Activated T-helper 1 cell treated with anti-CD3 and anti-CD28 coated beads, Interleukin-12 subunit alpha, Interleukin-12 subunit beta, Interleukin-2, Interleukin-4 antibody, amounts not matched to agents 30 ng/mL and 10 ng/mL and 1 ng/mL, durations not matched to agents 14 hours and 24 hours and 36 hours (primary cell): Measurements from ENCODE around the gene TUBAL3. TPM values are rescaled to one million over a fixed set of nuclear protein-coding genes. Genes with fewer than 3 reads are reported as not detected.

ENCODE experiments used
- DNase-seq: peaks from one replicate; pipeline ENCODE4 v3.0.0; 2021; ENCODE audit warnings: low spot score
- H3K27ac Mint-ChIP-seq: one replicate; pipeline ENCODE4 v1.8.0; 2021; ENCODE audit warnings: mild to moderate bottlenecking, mixed read lengths
- H3K27me3 Mint-ChIP-seq: one replicate; pipeline ENCODE4 v1.8.0; 2022; ENCODE audit warnings: mild to moderate bottlenecking, moderate library complexity, mixed read lengths; ENCODE audit not compliant: insufficient read depth
- H3K36me3 Mint-ChIP-seq: one replicate; pipeline ENCODE4 v1.8.0; 2021; ENCODE audit warnings: low read depth, mixed read lengths
- H3K4me1 Mint-ChIP-seq: one replicate; pipeline ENCODE4 v1.8.0; 2021; ENCODE audit warnings: low read depth, mixed read lengths
- H3K4me3 Mint-ChIP-seq: one replicate; pipeline ENCODE4 v1.8.0; 2021; ENCODE audit warnings: mild to moderate bottlenecking, moderate library complexity, mixed read lengths
- H3K9me3 Mint-ChIP-seq: one replicate; pipeline ENCODE4 v1.8.0; 2021; ENCODE audit warnings: mixed read lengths
- intact Hi-C: fragments of 100-400 bp; cut with micrococcal nuclease; formaldehyde crosslinking; loops from one replicate; pipeline ENCODE4 v1.15.1; 2024
- total RNA-seq: library from RNA; stranded (reverse); gene quantifications from 2 replicates; pipeline ENCODE4 v1.2.3, GENCODE V29; 2022

The TUBAL3 gene
- total RNA-seq, result not detected in 2 replicates

DNA sequence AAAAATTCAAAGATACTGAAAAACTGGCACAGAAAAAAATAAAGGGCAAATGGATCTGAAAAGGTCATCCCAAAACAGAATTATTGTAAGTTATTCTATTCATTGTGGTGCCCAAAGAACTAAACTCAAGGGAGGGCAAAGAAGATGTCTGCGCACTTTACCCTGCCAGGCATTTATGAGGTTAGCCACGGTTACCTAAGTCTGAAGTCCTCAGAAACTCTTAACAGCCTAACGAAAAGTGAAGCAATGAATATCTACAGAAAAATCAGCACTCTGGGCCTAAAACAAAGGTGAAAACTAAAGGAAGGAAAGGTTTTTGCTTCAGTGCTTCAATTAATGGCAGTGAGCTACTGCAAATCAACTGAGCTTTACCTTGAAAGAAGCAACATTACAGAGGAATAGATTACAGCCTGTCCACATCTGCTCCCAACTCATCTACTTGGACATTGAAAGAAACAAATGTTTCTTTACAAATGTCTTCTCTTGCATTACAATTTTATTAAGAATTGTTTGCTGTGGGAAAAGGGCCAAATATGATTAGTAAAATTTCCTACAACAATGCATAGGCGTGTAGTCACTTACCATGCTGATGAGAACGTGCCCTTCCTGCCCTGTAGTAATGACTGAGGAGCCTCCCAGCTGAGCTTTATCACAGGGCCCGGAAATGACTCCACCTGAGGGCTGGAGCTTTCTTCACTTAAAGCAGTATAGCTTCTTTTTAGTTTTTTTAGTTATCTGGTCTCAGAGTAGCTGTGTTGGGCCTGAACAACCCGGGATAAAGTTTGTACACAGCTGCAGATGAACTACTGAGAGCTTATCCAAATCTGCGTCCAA lies at the start of gene TUBAL3:
Gene TUBAL3 (minus strand): TSS at position 621 of the 834 bp plus-strand sequence. CDS start 36 bp downstream, at position 585.
- Mint-ChIP-seq H3K27ac (no peak within 1 kb of the TSS), H3K27me3 (peaks cover 15% of the 10 kb centered on the region), H3K4me1 (no peaks in the 10 kb centered on the region), H3K4me3 (no peak within 1 kb of the TSS), H3K9me3 (no peaks in the 10 kb centered on the region), H3K36me3 (no peaks in the 10 kb centered on the region)
- no peak for DNase-seq
- intact Hi-C loops, result no loop called here

DNA sequence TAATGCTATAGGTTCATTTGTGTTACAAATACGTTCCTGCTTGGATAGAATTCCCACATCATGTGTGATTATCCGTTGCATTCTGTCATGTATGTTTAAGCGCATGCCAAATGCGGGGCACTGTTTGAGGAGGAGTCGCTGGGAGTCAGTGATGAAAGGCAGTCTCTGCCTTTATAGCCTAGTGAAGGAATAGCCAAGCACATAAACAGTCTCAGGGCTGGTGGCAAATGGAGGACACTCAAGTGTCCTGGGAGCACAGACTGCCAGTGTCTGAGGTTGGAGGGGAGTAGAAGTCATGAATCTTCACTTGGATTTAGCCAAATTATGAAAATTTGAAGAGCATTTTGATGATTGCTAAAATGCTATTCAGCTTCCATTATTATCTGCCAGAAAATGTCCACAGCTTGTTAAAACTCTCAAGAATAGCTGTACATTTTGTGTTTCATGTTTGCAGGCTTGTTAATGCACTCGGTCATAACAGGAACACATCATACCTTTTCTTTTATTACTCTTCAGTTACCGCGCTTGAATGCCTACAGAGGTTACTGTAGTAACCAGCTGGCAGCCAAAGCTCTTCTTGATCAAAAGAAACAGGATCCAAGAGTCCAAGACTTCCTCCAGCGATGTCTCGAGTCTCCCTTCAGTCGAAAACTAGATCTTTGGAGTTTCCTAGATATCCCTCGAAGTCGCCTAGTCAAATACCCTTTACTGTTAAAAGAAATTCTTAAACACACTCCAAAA lies 49.3 kb upstream of the TUBAL3 start:
- intact Hi-C loops, result no loop called here
- DNase-seq, result no peak
- peaks cover 43% of the 10 kb centered on the region for H3K36me3 Mint-ChIP-seq
- no peaks in the 10 kb centered on the region for H3K9me3 Mint-ChIP-seq
- H3K4me3 Mint-ChIP-seq, result no peak overlapping the region
- H3K27ac Mint-ChIP-seq, result no peak overlapping the region
- no peaks in the 10 kb centered on the region for H3K27me3 Mint-ChIP-seq
- peaks cover 12% of the 10 kb centered on the region for H3K4me1 Mint-ChIP-seq

DNA sequence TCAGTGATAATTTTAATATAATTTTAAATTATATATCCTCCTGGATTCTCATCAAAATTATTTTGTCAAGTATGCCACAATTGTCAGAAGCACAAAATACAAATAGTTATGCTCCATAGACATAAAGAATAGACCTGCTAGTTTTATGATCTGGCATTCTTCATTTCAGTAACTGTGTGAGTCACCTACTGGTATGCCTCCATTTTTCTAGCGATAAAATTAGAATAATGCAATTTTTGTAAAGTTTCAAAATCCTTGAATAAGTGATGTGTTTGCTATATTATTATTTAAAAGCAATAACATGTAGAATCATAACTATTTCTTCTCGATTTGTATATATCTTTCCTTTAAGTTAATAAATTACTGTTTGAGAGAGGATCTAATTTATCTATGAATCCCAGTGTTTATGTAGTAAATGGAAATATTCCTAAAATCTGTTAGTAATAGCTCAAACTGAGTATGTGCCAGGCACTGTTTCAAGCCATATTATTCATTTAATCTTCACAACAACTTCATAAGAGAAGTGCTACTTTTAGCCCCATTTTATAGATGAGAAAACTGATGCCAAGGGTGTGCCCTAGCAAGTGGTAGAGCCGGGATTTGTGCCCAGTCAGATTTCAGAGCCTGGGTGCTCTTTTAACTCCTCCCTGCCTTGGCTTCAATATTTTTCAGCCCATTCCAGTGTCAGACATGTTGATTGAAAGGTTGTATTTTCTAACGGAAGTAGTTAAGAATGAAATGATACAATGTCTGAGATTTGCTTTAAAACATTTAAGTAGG lies 46.2 kb upstream of the TUBAL3 start:
- Mint-ChIP-seq H3K9me3 (no peaks in the 10 kb centered on the region), H3K4me1 (peaks cover 33% of the 10 kb centered on the region), H3K36me3 (peaks cover 25% of the 10 kb centered on the region), H3K27ac (no peak overlapping the region), H3K27me3 (no peaks in the 10 kb centered on the region), H3K4me3 (no peak overlapping the region)
- DNase-seq, result no peak
- intact Hi-C loops, result no loop called here

DNA sequence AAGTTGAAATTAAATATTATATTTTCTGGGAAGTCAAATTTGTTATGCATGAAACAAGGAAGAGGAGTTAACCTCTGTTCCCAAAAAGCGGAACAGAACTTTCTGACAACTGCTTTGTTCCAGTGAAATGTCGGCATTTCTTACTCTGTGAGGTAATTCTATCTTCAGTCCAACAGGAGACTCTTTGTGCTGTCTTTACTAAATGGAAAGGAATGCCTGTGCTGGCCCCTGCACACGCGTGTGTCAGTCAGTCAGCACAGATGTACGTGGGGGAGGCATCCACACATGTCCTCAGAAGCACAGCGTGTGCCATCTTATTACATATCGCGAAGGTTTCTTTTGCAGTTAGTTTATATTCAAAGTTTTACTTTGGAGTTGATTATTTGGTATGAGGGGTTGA lies 45.2 kb upstream of the TUBAL3 start:
- Mint-ChIP-seq H3K4me3 (no peak overlapping the region), H3K9me3 (no peaks in the 10 kb centered on the region), H3K36me3 (peaks cover 24% of the 10 kb centered on the region), H3K27ac (no peak overlapping the region), H3K4me1 (peaks cover 38% of the 10 kb centered on the region), H3K27me3 (no peaks in the 10 kb centered on the region)
- no peak for DNase-seq
- intact Hi-C loops, result loop anchor here (5.0 to 10.0 kb wide), 5 partner anchors 38 to 605 kb away; partner anchors contain the start of genes ANKRD16, GDI2, IL15RA and NET1

DNA sequence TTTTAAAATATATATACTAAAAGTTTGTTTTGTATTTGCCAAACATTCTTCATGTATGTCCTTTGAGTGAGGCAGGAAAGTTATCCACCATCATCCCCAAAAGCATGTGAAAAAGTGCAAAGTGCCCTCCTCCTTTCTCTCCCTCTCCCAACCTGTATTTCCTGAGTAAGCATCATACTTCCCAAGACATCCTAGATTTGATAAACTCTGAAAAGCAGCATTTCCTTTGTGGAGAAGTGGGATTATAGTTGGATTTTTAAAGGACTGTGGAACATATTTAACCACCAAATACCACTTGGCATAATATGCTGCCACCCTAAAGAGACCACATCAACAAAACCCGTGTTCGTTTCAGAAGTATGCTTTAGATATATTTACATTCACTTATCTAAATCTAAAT lies 44.6 kb upstream of the TUBAL3 start:
- DNase-seq, result no peak
- H3K27me3 Mint-ChIP-seq, result no peaks in the 10 kb centered on the region
- peaks cover 43% of the 10 kb centered on the region for H3K4me1 Mint-ChIP-seq
- peaks cover 23% of the 10 kb centered on the region for H3K36me3 Mint-ChIP-seq
- H3K4me3 Mint-ChIP-seq, result no peak overlapping the region
- intact Hi-C loops, result loop anchor here (5.0 to 10.0 kb wide), 5 partner anchors 37 to 606 kb away; partner anchors contain the start of genes ANKRD16, GDI2, IL15RA and NET1
- no peak overlapping the region for H3K27ac Mint-ChIP-seq
- no peaks in the 10 kb centered on the region for H3K9me3 Mint-ChIP-seq

DNA sequence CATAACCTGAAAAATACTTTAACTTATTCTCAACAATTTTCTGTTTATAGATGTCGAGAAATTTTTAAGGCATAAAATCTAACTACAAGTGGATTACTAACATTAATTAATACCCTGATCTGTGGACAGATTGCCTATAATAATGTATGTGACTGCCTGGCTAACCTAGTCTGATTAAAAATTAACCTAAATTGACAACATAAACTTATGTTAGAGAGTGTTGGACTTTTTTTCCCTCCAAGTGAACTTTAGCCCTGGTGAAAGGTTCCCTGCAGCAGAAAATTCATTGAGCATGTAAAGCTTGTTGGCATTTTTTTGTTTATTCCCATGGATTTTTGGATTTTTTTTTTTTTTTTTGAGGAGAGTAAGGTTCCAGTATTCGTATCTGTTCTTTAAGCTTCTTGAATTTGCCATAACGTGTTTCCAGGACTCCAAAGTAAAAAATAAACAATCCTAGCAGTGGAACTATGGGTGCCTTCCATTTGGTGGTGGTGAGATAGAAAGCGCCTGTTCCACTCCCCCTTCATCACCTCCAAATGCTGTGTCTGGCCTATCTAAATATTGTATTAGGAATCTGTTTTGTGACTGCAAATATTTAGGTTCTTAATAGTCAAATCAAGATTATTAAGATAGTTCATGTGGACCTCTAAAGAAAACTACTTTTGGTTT lies 43.8 kb upstream of the TUBAL3 start:
- no peak overlapping the region for H3K4me3 Mint-ChIP-seq
- no peak for DNase-seq
- peaks cover 19% of the 10 kb centered on the region for H3K36me3 Mint-ChIP-seq
- intact Hi-C loops, result loop anchor here (5.0 to 10.0 kb wide), 5 partner anchors 36 to 606 kb away; partner anchors contain the start of genes ANKRD16, GDI2, IL15RA and NET1
- H3K4me1 Mint-ChIP-seq, result peaks cover 51% of the 10 kb centered on the region
- H3K27me3 Mint-ChIP-seq, result no peaks in the 10 kb centered on the region
- no peak overlapping the region for H3K27ac Mint-ChIP-seq
- H3K9me3 Mint-ChIP-seq, result no peaks in the 10 kb centered on the region

DNA sequence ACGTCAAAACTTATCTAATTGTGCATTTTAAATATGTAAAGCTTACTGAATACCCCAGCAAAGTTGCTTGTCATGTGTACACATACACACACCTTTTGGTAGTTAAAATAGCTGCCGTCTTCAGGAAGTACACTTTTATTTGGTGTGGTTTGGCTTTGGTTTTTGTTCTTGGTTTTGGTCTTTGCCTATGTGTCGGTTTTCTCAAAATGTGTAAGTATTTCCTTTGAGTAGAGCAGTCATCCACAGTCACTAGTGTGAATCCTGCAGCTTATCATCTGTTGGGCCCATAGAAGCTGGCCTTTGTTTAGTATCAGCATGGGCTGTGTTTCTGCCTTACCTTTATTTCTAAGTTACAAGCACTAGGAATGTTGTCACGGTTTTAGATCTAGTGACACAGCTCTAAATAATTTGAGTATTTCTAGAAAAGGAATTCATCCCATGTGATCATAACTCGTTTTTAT lies 43.0 kb upstream of the TUBAL3 start:
- Mint-ChIP-seq H3K27me3 (no peaks in the 10 kb centered on the region), H3K9me3 (no peaks in the 10 kb centered on the region), H3K4me3 (peak overlapping the region; percentile 89), H3K4me1 (peaks cover 59% of the 10 kb centered on the region), H3K27ac (peak overlapping the region; percentile 45), H3K36me3 (peaks cover 15% of the 10 kb centered on the region)
- DNase-seq, result peak; percentile 47
- intact Hi-C loops, result loop anchor here (1.0 to 10.0 kb wide), 9 partner anchors 35 to 607 kb away; partner anchors contain the start of genes ANKRD16, GDI2, IL15RA and NET1

DNA sequence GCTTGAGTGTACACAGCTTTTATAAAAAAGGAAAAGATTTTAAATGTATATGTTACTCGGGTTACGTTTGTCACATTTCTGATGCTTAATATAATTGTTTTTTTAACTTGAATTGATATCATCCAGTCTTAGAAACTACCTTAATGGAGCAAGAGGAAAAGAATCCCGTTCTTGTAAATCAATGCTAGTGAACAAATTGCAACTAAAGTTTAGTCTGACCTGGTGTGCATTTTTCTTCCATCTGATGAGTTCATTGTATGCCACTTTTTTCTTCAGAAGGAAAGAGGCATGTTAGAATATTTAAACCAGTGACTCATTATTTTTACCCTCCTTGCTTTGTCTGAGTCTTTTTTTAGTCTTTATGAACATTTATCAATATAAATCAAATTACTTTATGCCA lies 42.4 kb upstream of the TUBAL3 start:
- peaks cover 65% of the 10 kb centered on the region for H3K4me1 Mint-ChIP-seq
- peaks cover 13% of the 10 kb centered on the region for H3K36me3 Mint-ChIP-seq
- no peaks in the 10 kb centered on the region for H3K9me3 Mint-ChIP-seq
- H3K4me3 Mint-ChIP-seq, result peak overlapping the region; percentile 89
- DNase-seq, result no peak
- H3K27ac Mint-ChIP-seq, result peak overlapping the region; percentile 56
- intact Hi-C loops, result loop anchor here (1.0 to 10.0 kb wide), 9 partner anchors 35 to 608 kb away; partner anchors contain the start of genes ANKRD16, GDI2, IL15RA and NET1
- no peaks in the 10 kb centered on the region for H3K27me3 Mint-ChIP-seq

DNA sequence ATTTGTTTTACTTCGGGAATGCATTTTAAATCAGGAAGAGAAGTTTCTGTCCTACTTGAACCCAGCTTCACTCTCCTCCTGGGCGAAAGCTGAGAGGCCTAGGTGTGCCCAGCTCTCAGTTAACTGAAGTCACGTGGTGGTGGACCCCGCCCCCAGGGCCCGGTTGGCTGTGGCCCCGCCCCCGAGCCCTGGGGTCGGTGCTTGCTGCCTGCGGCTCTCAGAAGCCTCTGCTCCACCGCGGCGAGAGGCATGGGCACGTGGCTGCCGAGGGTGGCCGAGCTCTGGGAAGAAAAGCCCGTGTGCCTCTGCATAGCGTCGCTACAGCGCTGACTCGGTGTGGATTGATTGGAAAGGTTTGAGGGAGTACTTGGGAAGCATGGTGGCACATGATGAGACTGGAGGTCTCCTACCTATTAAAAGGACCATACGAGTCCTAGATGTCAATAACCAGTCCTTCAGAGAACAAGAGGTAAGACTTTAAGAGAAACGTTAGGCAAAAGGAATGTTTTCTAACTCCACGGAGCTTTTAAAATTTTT lies 41.8 kb upstream of the TUBAL3 start:
- H3K36me3 Mint-ChIP-seq, result peaks cover 10% of the 10 kb centered on the region
- intact Hi-C loops, result loop anchor here (2.0 to 10.0 kb wide), 8 partner anchors 34 to 608 kb away; partner anchors contain the start of genes ANKRD16, GDI2, IL15RA and NET1
- peak overlapping the region; percentile 89 for H3K4me3 Mint-ChIP-seq
- H3K9me3 Mint-ChIP-seq, result no peaks in the 10 kb centered on the region
- H3K27me3 Mint-ChIP-seq, result no peaks in the 10 kb centered on the region
- peaks cover 62% of the 10 kb centered on the region for H3K4me1 Mint-ChIP-seq
- H3K27ac Mint-ChIP-seq, result peak overlapping the region; percentile 79
- DNase-seq, result peak; percentile 75

DNA sequence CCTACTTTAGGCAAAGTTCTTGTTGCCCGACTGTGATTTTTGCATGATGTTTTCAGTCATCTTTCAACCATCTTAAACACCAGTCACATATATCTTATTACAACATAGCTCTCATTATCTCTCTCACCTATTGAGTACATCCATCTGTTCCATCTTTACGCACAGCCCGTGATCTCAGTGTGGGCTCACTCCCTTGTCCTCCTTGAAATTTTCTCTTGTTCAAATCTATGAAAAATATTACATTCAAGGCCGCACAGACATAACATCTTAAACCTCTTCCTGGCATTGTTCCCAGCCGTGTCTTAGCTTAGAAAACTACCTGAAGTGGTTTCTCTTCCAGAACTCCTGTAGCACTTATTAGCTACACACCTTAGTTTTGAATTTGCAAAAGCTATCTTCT lies 40.4 kb upstream of the TUBAL3 start:
- intact Hi-C loops, result loop anchor here (5.0 to 10.0 kb wide), 5 partner anchors 33 to 610 kb away; partner anchors contain the start of genes ANKRD16, GDI2, IL15RA and NET1
- peaks cover 62% of the 10 kb centered on the region for H3K4me1 Mint-ChIP-seq
- peaks cover 9% of the 10 kb centered on the region for H3K36me3 Mint-ChIP-seq
- H3K9me3 Mint-ChIP-seq, result no peaks in the 10 kb centered on the region
- no peak overlapping the region for H3K27ac Mint-ChIP-seq
- no peaks in the 10 kb centered on the region for H3K27me3 Mint-ChIP-seq
- no peak overlapping the region for H3K4me3 Mint-ChIP-seq
- no peak for DNase-seq

DNA sequence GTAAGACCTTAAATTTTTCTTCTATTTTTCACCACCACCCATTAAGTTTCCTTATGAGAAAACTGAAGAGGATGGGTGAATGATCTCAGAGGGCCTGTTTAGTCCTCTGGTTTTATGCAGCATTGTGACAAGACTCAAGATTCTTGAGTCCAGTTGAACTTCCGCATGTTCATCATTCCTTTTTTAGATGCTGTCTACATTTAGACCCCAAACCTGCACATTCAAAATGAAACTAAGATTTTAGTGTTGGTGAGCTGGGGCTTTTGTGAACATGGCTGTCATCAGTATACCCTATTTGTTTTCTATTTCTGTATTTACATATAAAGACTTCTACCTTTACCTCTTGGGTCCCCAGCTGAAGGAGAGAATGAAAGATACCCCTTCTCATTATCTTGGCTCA lies 38.8 kb upstream of the TUBAL3 start:
- intact Hi-C loops, result loop anchor here (10.0 kb wide), 3 partner anchors 371 to 611 kb away; partner anchors contain the start of genes GDI2 and IL15RA
- Mint-ChIP-seq H3K27me3 (no peaks in the 10 kb centered on the region), H3K4me1 (peaks cover 62% of the 10 kb centered on the region), H3K27ac (no peak overlapping the region), H3K36me3 (peaks cover 9% of the 10 kb centered on the region), H3K4me3 (peak overlapping the region; percentile 15), H3K9me3 (no peaks in the 10 kb centered on the region)
- DNase-seq, result no peak
